CD14-positive monocyte (primary cell): ENCODE data around the gene CNOT4. TPM values are rescaled to one million over a fixed set of nuclear protein-coding genes. Genes with fewer than 3 reads are reported as not detected.

Source experiments
- DNase-seq, 3 donors: peaks; one replicate each; pipeline ENCODE4 v3.0.0-alpha.2; 2011 to 2022
- H2AFZ ChIP-seq: 2 replicates; pipeline ENCODE4 v1.6.0; 2012; ENCODE audit warnings: mild to moderate bottlenecking, low read depth, low read length, inconsistent platforms; ENCODE audit not compliant: insufficient read depth, poor library complexity, severe bottlenecking
- H3K27ac ChIP-seq, 2 donors: 1 replicate in 1 of 2; 2 replicates in 1 of 2; pipeline ENCODE4 v1.5.1; 2012 to 2013; ENCODE audit warnings: low read length in 2 of 2, control low read depth in 1 of 2, inconsistent platforms in 1 of 2, low read depth in 1 of 2, mild to moderate bottlenecking in 1 of 2
- H3K27me3 ChIP-seq, 2 donors: one replicate each; pipeline versions ENCODE4 v1.6.0 to v1.6.1; 2011 to 2013; ENCODE audit warnings: low read length in 2 of 2; ENCODE audit not compliant: control insufficient read depth in 2 of 2, insufficient read depth in 2 of 2
- H3K36me3 ChIP-seq, 2 donors: replicated peaks in 1 of 2; 1 replicate in 1 of 2; 2 replicates in 1 of 2; pipeline versions ENCODE4 v1.5.1 to v1.6.1; 2012 to 2013; ENCODE audit warnings: low read length in 2 of 2, control low read depth in 1 of 2, inconsistent platforms in 1 of 2, mild to moderate bottlenecking in 1 of 2; ENCODE audit not compliant: insufficient read depth in 2 of 2, control insufficient read depth in 1 of 2
- H3K4me1 ChIP-seq, 2 donors: 1 replicate in 1 of 2; 2 replicates in 1 of 2; pipeline versions ENCODE4 v1.5.1 to v1.6.1; 2012 to 2013; ENCODE audit warnings: low read length in 2 of 2, control low read depth in 1 of 2, inconsistent platforms in 1 of 2, mild to moderate bottlenecking in 1 of 2, moderate library complexity in 1 of 2; ENCODE audit not compliant: insufficient read depth in 2 of 2, control insufficient read depth in 1 of 2
- H3K4me2 ChIP-seq: replicated peaks from 2 replicates; pipeline ENCODE3; 2012; ENCODE audit warnings: low read length, moderate library complexity, mild to moderate bottlenecking; ENCODE audit not compliant: poor library complexity, severe bottlenecking; ENCODE audit errors: extremely low read depth
- H3K4me3 ChIP-seq, 3 experiments: fragments of 200-600 bp in 1 of 3; sonication (generic) in 1 of 3; replicated peaks in 1 of 3; 1 replicate in 2 of 3; 2 replicates in 1 of 3; pipeline ENCODE4 v1.5.1; 2011 to 2013; ENCODE audit warnings: low read length in 3 of 3, mild to moderate bottlenecking in 3 of 3, control low read depth in 2 of 3, low read depth in 2 of 3, inconsistent platforms in 1 of 3, moderate library complexity in 1 of 3
- H3K79me2 ChIP-seq: 2 replicates; pipeline ENCODE4 v1.6.0; 2012; ENCODE audit warnings: mild to moderate bottlenecking, control low read depth, inconsistent platforms, low read length, moderate library complexity; ENCODE audit not compliant: insufficient read depth
- H3K9ac ChIP-seq: 2 replicates; pipeline ENCODE4 v1.6.0; 2017; ENCODE audit warnings: low read length, mild to moderate bottlenecking; ENCODE audit not compliant: insufficient read depth, poor library complexity, severe bottlenecking
- H3K9me3 ChIP-seq, 2 donors: replicated peaks in 1 of 2; 1 replicate in 1 of 2; 2 replicates in 1 of 2; pipeline versions ENCODE4 v1.5.1 to v1.6.1; 2012 to 2013; ENCODE audit warnings: low read length in 2 of 2, control low read depth in 1 of 2; ENCODE audit not compliant: control insufficient read depth in 1 of 2, insufficient read depth in 1 of 2
- H4K20me1 ChIP-seq: 2 replicates; pipeline ENCODE4 v1.6.0; 2012; ENCODE audit warnings: mild to moderate bottlenecking, low read length, control low read depth, moderate library complexity; ENCODE audit not compliant: insufficient read depth
- H3K27ac Mint-ChIP-seq, 7 donors: one replicate each; pipeline ENCODE4 v1.8.0; 2020; ENCODE audit warnings: mild to moderate bottlenecking in 7 of 7, mixed read lengths in 7 of 7, moderate library complexity in 6 of 7, inconsistent platforms in 2 of 7
- H3K27me3 Mint-ChIP-seq, 3 donors: one replicate each; pipeline ENCODE4 v1.8.0; 2021 to 2022; ENCODE audit warnings: low read depth in 3 of 3, mild to moderate bottlenecking in 3 of 3, mixed read lengths in 3 of 3, moderate library complexity in 3 of 3, inconsistent platforms in 1 of 3
- H3K36me3 Mint-ChIP-seq, 2 donors: one replicate each; pipeline ENCODE4 v1.8.0; 2020; ENCODE audit warnings: mixed read lengths in 2 of 2, inconsistent platforms in 1 of 2, mild to moderate bottlenecking in 1 of 2
- H3K4me1 Mint-ChIP-seq: one replicate; pipeline ENCODE4 v1.8.0; 2020; ENCODE audit warnings: mild to moderate bottlenecking, mixed read lengths
- H3K4me3 Mint-ChIP-seq, 2 donors: one replicate each; pipeline ENCODE4 v1.8.0; 2020; ENCODE audit warnings: mild to moderate bottlenecking in 2 of 2, mixed read lengths in 2 of 2, moderate library complexity in 1 of 2
- H3K9me3 Mint-ChIP-seq, 7 donors: one replicate each; pipeline ENCODE4 v1.8.0; 2020 to 2022; ENCODE audit warnings: mixed read lengths in 7 of 7, mild to moderate bottlenecking in 6 of 7, moderate library complexity in 6 of 7, inconsistent platforms in 2 of 7
- WGBS: methylation state at CpG from one replicate; pipeline ENCODE4 v1.1.5; 2013; ENCODE audit warnings: missing lambda C conversion rate; ENCODE audit not compliant: insufficient coverage; 5-methylcytosine and 5-hydroxymethylcytosine counted together
- intact Hi-C, 2 donors: fragments of 100-400 bp; cut with micrococcal nuclease; formaldehyde crosslinking; loops; one replicate each; pipeline versions ENCODE4 v1.15.0 to v1.15.1; 2023
- polyA plus RNA-seq, 3 donors: library from polyadenylated mRNA; depleted of rRNA in 1 of 3; unstranded in 2 of 3; stranded (reverse) in 1 of 3; fragments of 300-500 nt in 2 of 3; fragments of >200 nt in 1 of 3; fragmentation: Illumina TruSeq in 2 of 3; gene quantifications; 1 replicate in 2 of 3; 2 replicates in 1 of 3; pipeline ENCODE4 v1.2.3, GENCODE V29; 2012 to 2021
- TF ChIP-seq, protein P1 (sequence below): fragments of 200-600 bp; IDR thresholded peaks from one replicate; pipeline ENCODE4 v1.8.0; 2022; ENCODE audit warnings: antibody characterized with exemption, mild to moderate bottlenecking

Gene CNOT4
- polyA plus RNA-seq, 3 donors: 4.3 to 7.9 (median 6.3) TPM

DNA sequence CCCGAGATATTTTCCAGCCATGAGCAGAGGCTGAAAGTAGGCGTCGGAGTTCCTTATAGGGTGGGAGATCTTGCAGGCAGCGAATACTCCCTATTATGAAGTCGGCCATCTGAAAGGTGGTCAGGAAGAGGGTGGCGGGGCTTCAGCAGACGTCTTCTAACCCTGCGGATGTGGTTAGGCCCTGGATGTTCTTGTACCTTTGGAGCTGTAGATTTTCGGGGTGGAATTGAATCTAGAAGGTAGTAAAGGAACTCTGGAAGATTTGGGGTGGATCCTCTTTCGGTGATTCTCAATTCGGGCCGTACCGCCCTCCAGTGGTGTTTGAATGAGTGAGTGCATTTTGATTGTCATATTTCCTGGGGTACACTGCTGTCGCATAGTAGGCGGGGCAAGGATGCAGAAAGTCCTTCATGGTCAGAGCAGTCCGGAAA is 48.5 kb upstream of the CNOT4 start:
- WGBS: 0% methylated on average over 16 of the region's 16 CpGs
- Mint-ChIP-seq H3K27ac (no peak overlapping the region), H3K4me3 (no peak overlapping the region)

DNA sequence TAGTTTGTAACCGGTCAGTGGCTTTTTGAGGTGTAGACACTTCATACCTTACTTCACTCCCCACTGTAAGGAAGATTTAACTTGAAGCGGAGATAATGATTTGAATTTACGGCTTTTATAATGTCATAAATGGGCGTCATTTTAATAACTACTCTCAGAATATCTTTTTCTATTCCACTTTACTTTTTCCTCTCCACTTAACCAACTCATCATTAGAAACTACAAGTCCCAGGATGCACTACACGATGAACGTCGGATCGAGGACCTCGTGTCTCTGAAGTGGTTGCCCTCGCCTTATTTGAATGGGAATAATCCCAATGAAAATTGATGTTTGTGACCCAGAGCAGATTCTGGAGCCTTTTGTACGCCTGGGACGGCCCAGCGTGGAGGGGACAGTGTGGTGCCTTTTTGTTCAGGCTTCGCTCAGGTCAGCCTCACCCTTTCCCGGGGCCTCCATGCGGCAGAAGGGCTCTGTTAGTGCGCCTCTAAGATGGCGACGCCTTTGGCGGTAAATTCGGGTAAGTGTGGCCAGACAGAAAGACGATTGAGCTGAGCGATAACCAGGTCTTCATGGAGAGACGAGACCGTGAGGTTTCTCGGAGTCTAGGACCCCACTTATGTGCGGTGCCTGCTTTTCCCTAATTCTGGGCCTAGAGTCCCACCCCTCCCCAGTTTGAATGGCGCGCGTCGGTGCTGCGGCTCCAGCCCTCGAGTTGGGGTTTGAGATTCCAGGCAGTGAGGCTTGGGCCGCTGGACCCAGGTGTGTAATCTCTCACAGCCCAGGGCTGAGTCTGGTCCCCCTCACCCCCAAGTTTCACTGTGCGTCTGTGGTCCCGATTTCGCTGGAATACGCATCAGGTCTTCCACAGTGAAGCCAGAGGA is 47.8 kb upstream of the CNOT4 start, which contains the start of gene NUP205:
Gene NUP205 (plus strand): TSS at position 463 of the 882 bp plus-strand sequence. CDS start 28 bp downstream, at position 491.
- H3K9me3 Mint-ChIP-seq: no peaks in the 10 kb centered on the region
- Histone ChIP-seq H3K27me3 (no peaks in the 10 kb centered on the region), H3K79me2 (peaks cover 49% of the 10 kb centered on the region), H3K36me3 (no peaks in the 10 kb centered on the region), H3K27ac (peak within 1 kb of the TSS; percentile 84 to 98), H3K9ac (peak within 1 kb of the TSS; percentile 89), H3K4me2 (peak within 1 kb of the TSS; percentile 96), H2AFZ (peak within 1 kb of the TSS; percentile 98), H3K4me3 (peak within 1 kb of the TSS; percentile 80 to 96 (median 89)), H4K20me1 (no peaks in the 10 kb centered on the region), H3K4me1 (peaks cover 6 to 19% of the 10 kb centered on the region in 2 donors), H3K9me3 (no peaks in the 10 kb centered on the region)
- under 1% methylated on average over 35 of the region's 38 CpGs for WGBS
- no peak within 1 kb of the TSS for H3K4me3 Mint-ChIP-seq
- DNase-seq: peak; percentile 73 to 77 (median 74)
- H3K27ac Mint-ChIP-seq: no peak within 1 kb of the TSS
- peaks cover 26% of the 10 kb centered on the region for H3K4me1 Mint-ChIP-seq
- intact Hi-C loops: loop anchor here (2.0 to 5.0 kb wide), 2 partner anchors 47 to 420 kb away; partner anchors contain the start of genes CNOT4 (in 2 of the 2) and MTPN (in 1 of the 2)
- TF ChIP-seq, protein P1, sequence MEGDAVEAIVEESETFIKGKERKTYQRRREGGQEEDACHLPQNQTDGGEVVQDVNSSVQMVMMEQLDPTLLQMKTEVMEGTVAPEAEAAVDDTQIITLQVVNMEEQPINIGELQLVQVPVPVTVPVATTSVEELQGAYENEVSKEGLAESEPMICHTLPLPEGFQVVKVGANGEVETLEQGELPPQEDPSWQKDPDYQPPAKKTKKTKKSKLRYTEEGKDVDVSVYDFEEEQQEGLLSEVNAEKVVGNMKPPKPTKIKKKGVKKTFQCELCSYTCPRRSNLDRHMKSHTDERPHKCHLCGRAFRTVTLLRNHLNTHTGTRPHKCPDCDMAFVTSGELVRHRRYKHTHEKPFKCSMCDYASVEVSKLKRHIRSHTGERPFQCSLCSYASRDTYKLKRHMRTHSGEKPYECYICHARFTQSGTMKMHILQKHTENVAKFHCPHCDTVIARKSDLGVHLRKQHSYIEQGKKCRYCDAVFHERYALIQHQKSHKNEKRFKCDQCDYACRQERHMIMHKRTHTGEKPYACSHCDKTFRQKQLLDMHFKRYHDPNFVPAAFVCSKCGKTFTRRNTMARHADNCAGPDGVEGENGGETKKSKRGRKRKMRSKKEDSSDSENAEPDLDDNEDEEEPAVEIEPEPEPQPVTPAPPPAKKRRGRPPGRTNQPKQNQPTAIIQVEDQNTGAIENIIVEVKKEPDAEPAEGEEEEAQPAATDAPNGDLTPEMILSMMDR: no peak
- H3K27me3 Mint-ChIP-seq: no peaks in the 10 kb centered on the region
- H3K36me3 Mint-ChIP-seq: peaks cover 0 to under 1% of the 10 kb centered on the region in 2 donors

More for the DNA sequence above, 48.5 kb upstream of the CNOT4 start:
- Histone ChIP-seq H3K9ac (peak overlapping the region; percentile 89), H3K27me3 (no peaks in the 10 kb centered on the region), H3K79me2 (peaks cover 56% of the 10 kb centered on the region), H3K4me2 (peak overlapping the region; percentile 96), H3K36me3 (no peaks in the 10 kb centered on the region), H3K4me3 (peak overlapping the region; percentile 80 to 96 (median 89)), H4K20me1 (no peaks in the 10 kb centered on the region), H3K9me3 (no peaks in the 10 kb centered on the region), H2AFZ (peak overlapping the region; percentile 98), H3K4me1 (peaks cover 6 to 17% of the 10 kb centered on the region in 2 donors), H3K27ac (peak overlapping the region; percentile 84 to 98)
- Mint-ChIP-seq H3K36me3 (peaks cover 0 to 3% of the 10 kb centered on the region in 2 donors), H3K27me3 (no peaks in the 10 kb centered on the region), H3K9me3 (no peaks in the 10 kb centered on the region), H3K4me1 (peaks cover 25% of the 10 kb centered on the region)
- intact Hi-C loops: loop anchor here (2.0 to 5.0 kb wide), 2 partner anchors 48 to 419 kb away; partner anchors contain the start of genes CNOT4 (in 1 of the 2) and MTPN (in 1 of the 2)
- TF ChIP-seq, protein P1: peak; percentile 55
- DNase-seq: peak; percentile 57 to 63 (median 59)
